ENCODE data around the gene RTN4IP1. TPM values are rescaled to one million over a fixed set of nuclear protein-coding genes. Genes with fewer than 3 reads are reported as not detected.
"Not testable (repeated sequence)": the region's sequence is repeated elsewhere in the genome, so short reads cannot be mapped to it uniquely, and the experiment has no call there.

Gene RTN4IP1
- polyA plus RNA-seq, 3 donors from 2014 or later, result 1.7 to 6.0 (median 5.0) TPM

GRCh38 chr6:106642476-106642875 lies 13.2 kb upstream of the RTN4IP1 start:
- Mint-ChIP-seq H3K4me3 (no peak overlapping the region), H3K27me3 (ENCODE audit: low read depth in 3 of 3) (peaks cover 0 to 1% (median 0%) of the 10 kb centered on the region in 3 donors), H3K27ac (no peak overlapping the region), H3K4me1 (peaks cover 2 to 12% of the 10 kb centered on the region in 2 donors), H3K36me3 (peaks cover 19 to 42% (median 35%) of the 10 kb centered on the region in 3 donors), H3K9me3 (no peaks in the 10 kb centered on the region)
- no peak for DNase-seq

- no peak overlapping the region for H3K4me3 Mint-ChIP-seq
- peaks cover 10 to 20% of the 10 kb centered on the region in 2 donors for H3K4me1 Mint-ChIP-seq
Observed at GRCh38 chr6:106639812-106640211, 10.5 kb upstream of the RTN4IP1 start.

GRCh38 chr6:106637717-106638341 lies 8.5 kb upstream of the RTN4IP1 start:
- Mint-ChIP-seq H3K9me3 (no peaks in the 10 kb centered on the region), H3K4me3 (no peak overlapping the region), H3K4me1 (peaks cover 12 to 25% of the 10 kb centered on the region in 2 donors), H3K27ac (no peak overlapping the region), H3K27me3 (ENCODE audit: low read depth in 3 of 3) (no peaks in the 10 kb centered on the region), H3K36me3 (peaks cover 7 to 12% (median 10%) of the 10 kb centered on the region in 3 donors)
- no peak for DNase-seq

More at GRCh38 chr6:106639812-106640211, 10.5 kb upstream of the RTN4IP1 start:
- H3K9me3 Mint-ChIP-seq, result no peaks in the 10 kb centered on the region
- H3K27me3 Mint-ChIP-seq (ENCODE audit: low read depth in 3 of 3), result peaks cover 0 to 1% (median 0%) of the 10 kb centered on the region in 3 donors
- no peak overlapping the region for H3K27ac Mint-ChIP-seq
- H3K36me3 Mint-ChIP-seq, result peaks cover 11 to 26% (median 21%) of the 10 kb centered on the region in 3 donors
- DNase-seq, result no peak

GRCh38 chr6:106637051-106637716 lies 7.9 kb upstream of the RTN4IP1 start:
- Mint-ChIP-seq H3K27me3 (ENCODE audit: low read depth in 3 of 3) (no peaks in the 10 kb centered on the region), H3K27ac (peak overlapping the region in 2 of 6 donors; percentile 2 to 3), H3K36me3 (peaks cover 1 to 7% (median 5%) of the 10 kb centered on the region in 3 donors), H3K4me1 (peaks cover 12 to 25% of the 10 kb centered on the region in 2 donors), H3K9me3 (no peaks in the 10 kb centered on the region), H3K4me3 (peak overlapping the region in 1 of 5 donors; percentile 0)
- no peak for DNase-seq

GRCh38 chr6:106634565-106634964 lies 5.3 kb upstream of the RTN4IP1 start:
- no peaks in the 10 kb centered on the region for H3K9me3 Mint-ChIP-seq
- DNase-seq, result no peak
- H3K27me3 Mint-ChIP-seq (ENCODE audit: low read depth in 3 of 3), result peaks cover 0 to 2% (median under 1%) of the 10 kb centered on the region in 3 donors
- H3K27ac Mint-ChIP-seq, result no peak overlapping the region
- no peak overlapping the region for H3K4me3 Mint-ChIP-seq
- H3K36me3 Mint-ChIP-seq, result peaks cover 0 to 5% (median 4%) of the 10 kb centered on the region in 3 donors
- H3K4me1 Mint-ChIP-seq, result peaks cover 22 to 35% of the 10 kb centered on the region in 2 donors

- no peak for DNase-seq
- H3K4me1 Mint-ChIP-seq, result peaks cover 29% of the 10 kb centered on the region in 2 donors
- no peak overlapping the region for H3K27ac Mint-ChIP-seq
- H3K27me3 Mint-ChIP-seq (ENCODE audit: low read depth in 3 of 3), result peaks cover 3 to 11% (median 10%) of the 10 kb centered on the region in 3 donors
- peaks cover 0 to 5% (median 0%) of the 10 kb centered on the region in 3 donors for H3K36me3 Mint-ChIP-seq
- H3K9me3 Mint-ChIP-seq, result no peaks in the 10 kb centered on the region
- H3K4me3 Mint-ChIP-seq, result no peak overlapping the region
Observed at GRCh38 chr6:106631346-106631745, 2.0 kb upstream of the RTN4IP1 start.

- peaks cover 0 to 5% (median 0%) of the 10 kb centered on the region in 3 donors for H3K36me3 Mint-ChIP-seq
Observed at GRCh38 chr6:106630366-106630765, 1.1 kb upstream of the RTN4IP1 start.

GRCh38 chr6:106629859-106630163 lies 513 bp upstream of the RTN4IP1 start:
- peaks cover 29% of the 10 kb centered on the region in 2 donors for H3K4me1 Mint-ChIP-seq
- H3K36me3 Mint-ChIP-seq, result peaks cover 0 to 3% (median 0%) of the 10 kb centered on the region in 3 donors
- no peaks in the 10 kb centered on the region for H3K9me3 Mint-ChIP-seq
- DNase-seq, result no peak
- peak overlapping the region; percentile 95 to 99 (median 98) for H3K4me3 Mint-ChIP-seq
- H3K27ac Mint-ChIP-seq, result peak overlapping the region; percentile 94 to 99 (median 98)
- H3K27me3 Mint-ChIP-seq (ENCODE audit: low read depth in 3 of 3), result peaks cover 3 to 11% (median 10%) of the 10 kb centered on the region in 3 donors

More at GRCh38 chr6:106630366-106630765, 1.1 kb upstream of the RTN4IP1 start:
- Mint-ChIP-seq H3K4me1 (peaks cover 29% of the 10 kb centered on the region in 2 donors), H3K27me3 (ENCODE audit: low read depth in 3 of 3) (peaks cover 3 to 11% (median 10%) of the 10 kb centered on the region in 3 donors), H3K4me3 (peak overlapping the region; percentile 95 to 99 (median 98)), H3K27ac (peak overlapping the region in 5 of 6 donors; percentile 94 to 99 (median 98)), H3K9me3 (no peaks in the 10 kb centered on the region)
- DNase-seq, result no peak

- H3K4me3 Mint-ChIP-seq, result peak overlapping the region; percentile 95 to 99 (median 98)
- peaks cover 3 to 11% (median 10%) of the 10 kb centered on the region in 3 donors for H3K27me3 Mint-ChIP-seq (ENCODE audit: low read depth in 3 of 3)
- H3K36me3 Mint-ChIP-seq, result no peaks in the 10 kb centered on the region
- H3K27ac Mint-ChIP-seq, result peak overlapping the region; percentile 94 to 99 (median 98)
- H3K4me1 Mint-ChIP-seq, result peaks cover 25 to 27% of the 10 kb centered on the region in 2 donors
- no peaks in the 10 kb centered on the region for H3K9me3 Mint-ChIP-seq
- no peak for DNase-seq
Observed at GRCh38 chr6:106628658-106629102, 618 bp downstream of the RTN4IP1 start.

- H3K9me3 Mint-ChIP-seq, H3K27ac Mint-ChIP-seq, DNase-seq, H3K36me3 Mint-ChIP-seq: not testable (repeated sequence)
- Mint-ChIP-seq H3K4me3 (peak overlapping the region in 2 of 5 donors; percentile 13 to 24), H3K4me1 (peaks cover 25 to 27% of the 10 kb centered on the region in 2 donors), H3K27me3 (ENCODE audit: low read depth in 3 of 3) (peaks cover 3 to 11% (median 10%) of the 10 kb centered on the region in 3 donors)
Observed at GRCh38 chr6:106627760-106628159, 1.5 kb downstream of the RTN4IP1 start.

GRCh38 chr6:106626485-106626884 lies 2.8 kb downstream of the RTN4IP1 start:
- no peak overlapping the region for H3K4me3 Mint-ChIP-seq
- peaks cover 9 to 13% (median 9%) of the 10 kb centered on the region in 3 donors for H3K36me3 Mint-ChIP-seq
- H3K27ac Mint-ChIP-seq, result no peak overlapping the region
- H3K9me3 Mint-ChIP-seq, result no peaks in the 10 kb centered on the region
- H3K27me3 Mint-ChIP-seq (ENCODE audit: low read depth in 3 of 3), result peaks cover 3 to 11% (median 10%) of the 10 kb centered on the region in 3 donors
- peaks cover 25 to 27% of the 10 kb centered on the region in 2 donors for H3K4me1 Mint-ChIP-seq
- DNase-seq, result no peak

- H3K4me3 Mint-ChIP-seq, result no peak overlapping the region
- DNase-seq, result no peak
- peaks cover 12 to 24% (median 24%) of the 10 kb centered on the region in 3 donors for H3K36me3 Mint-ChIP-seq
- H3K9me3 Mint-ChIP-seq, result no peaks in the 10 kb centered on the region
- no peaks in the 10 kb centered on the region for H3K27me3 Mint-ChIP-seq (ENCODE audit: low read depth in 3 of 3)
- H3K4me1 Mint-ChIP-seq, result peaks cover 0 to 4% of the 10 kb centered on the region in 2 donors
- H3K27ac Mint-ChIP-seq, result no peak overlapping the region
Observed at GRCh38 chr6:106623039-106623438, 6.3 kb downstream of the RTN4IP1 start.

- Mint-ChIP-seq H3K4me3 (no peak overlapping the region), H3K27ac (peak overlapping the region in 1 of 6 donors; percentile 28), H3K4me1 (peaks cover 0 to 2% of the 10 kb centered on the region in 2 donors), H3K9me3 (no peaks in the 10 kb centered on the region), H3K27me3 (ENCODE audit: low read depth in 3 of 3) (no peaks in the 10 kb centered on the region), H3K36me3 (peaks cover 12 to 25% (median 24%) of the 10 kb centered on the region in 3 donors)
- no peak for DNase-seq
Observed at GRCh38 chr6:106622412-106622811, 6.9 kb downstream of the RTN4IP1 start.
